Fibroblast of lung (primary cell): ENCODE results near the gene EVPL.

ENCODE experiments used
- EZH2 ChIP-seq: IDR thresholded peaks from 2 replicates; pipeline ENCODE4 v1.5.1; 2012; ENCODE audit warnings: low read length, control low read depth, mild to moderate bottlenecking; ENCODE audit errors: missing control alignments
- TF ChIP-seq, protein P1 (sequence below), 2 donors: IDR thresholded peaks in 1 of 2; conservative IDR thresholded peaks in 1 of 2; 1 replicate in 1 of 2; 2 replicates in 1 of 2; pipeline ENCODE4 v1.5.1; 2011 to 2012; ENCODE audit warnings: low read length in 2 of 2, control low read depth in 1 of 2, inconsistent platforms in 1 of 2, low read depth in 1 of 2, mild to moderate bottlenecking in 1 of 2

DNA sequence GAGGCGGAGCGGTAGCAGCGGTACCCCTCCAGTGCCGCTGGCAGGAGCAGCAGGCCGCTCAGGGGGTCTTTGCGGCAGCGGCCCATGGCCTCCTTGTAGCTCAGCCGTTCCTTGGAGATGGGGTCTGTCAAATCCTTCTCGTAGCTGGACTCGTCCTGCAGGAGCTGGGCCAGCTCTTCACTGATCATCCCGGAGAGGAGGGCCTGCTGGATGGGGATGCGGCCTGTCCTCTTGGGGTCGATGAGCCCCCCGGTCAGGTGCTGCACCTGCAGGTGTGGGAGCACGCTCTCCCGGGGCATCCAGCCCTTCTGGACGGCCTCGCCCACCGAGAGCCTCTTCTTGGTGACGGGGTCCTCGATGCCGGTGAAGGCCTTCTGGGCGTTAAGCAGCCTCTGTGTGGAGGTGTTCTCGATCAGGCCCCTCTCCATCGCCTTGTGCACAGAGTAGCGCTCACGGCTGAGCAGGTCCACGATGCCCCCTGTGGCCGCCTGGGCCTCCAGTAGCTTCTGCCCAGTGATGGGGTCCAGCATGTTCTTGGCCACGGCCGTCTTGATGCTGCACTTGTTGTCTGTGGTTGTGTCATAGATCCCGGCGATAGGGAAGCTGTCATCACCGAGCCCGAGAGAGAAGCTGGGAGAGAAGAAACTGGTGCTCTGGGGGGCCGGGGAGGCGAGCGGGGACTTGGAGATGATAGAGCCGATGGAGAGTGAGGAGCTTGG, 19.8 kb downstream of the EVPL start:
- TF ChIP-seq EZH2 = no peak
- TF ChIP-seq, protein P1, sequence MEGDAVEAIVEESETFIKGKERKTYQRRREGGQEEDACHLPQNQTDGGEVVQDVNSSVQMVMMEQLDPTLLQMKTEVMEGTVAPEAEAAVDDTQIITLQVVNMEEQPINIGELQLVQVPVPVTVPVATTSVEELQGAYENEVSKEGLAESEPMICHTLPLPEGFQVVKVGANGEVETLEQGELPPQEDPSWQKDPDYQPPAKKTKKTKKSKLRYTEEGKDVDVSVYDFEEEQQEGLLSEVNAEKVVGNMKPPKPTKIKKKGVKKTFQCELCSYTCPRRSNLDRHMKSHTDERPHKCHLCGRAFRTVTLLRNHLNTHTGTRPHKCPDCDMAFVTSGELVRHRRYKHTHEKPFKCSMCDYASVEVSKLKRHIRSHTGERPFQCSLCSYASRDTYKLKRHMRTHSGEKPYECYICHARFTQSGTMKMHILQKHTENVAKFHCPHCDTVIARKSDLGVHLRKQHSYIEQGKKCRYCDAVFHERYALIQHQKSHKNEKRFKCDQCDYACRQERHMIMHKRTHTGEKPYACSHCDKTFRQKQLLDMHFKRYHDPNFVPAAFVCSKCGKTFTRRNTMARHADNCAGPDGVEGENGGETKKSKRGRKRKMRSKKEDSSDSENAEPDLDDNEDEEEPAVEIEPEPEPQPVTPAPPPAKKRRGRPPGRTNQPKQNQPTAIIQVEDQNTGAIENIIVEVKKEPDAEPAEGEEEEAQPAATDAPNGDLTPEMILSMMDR (conservative IDR thresholded peaks at IDR 0.05 in 1 of 2, IDR thresholded peaks at IDR 0.05 in 1 of 2; ENCODE audit: low read depth in 1 of 2, low read length in 2 of 2) = no peak
